Left hindlimb (tissue), 1 donor: Measurements from ENCODE around the gene FLT1.

Experiments
- DNase-seq: peaks from one replicate; pipeline ENCODE4 v3.0.0-alpha.2; 2018

The FLT1 gene

GRCh38 chr13:28338006-28338574, 156.8 kb downstream of the FLT1 start:
- peak; percentile 42 for DNase-seq

- DNase-seq = no peak
These were observed 157.5 kb downstream of the FLT1 start for GRCh38 chr13:28337166-28338005.

DNA sequence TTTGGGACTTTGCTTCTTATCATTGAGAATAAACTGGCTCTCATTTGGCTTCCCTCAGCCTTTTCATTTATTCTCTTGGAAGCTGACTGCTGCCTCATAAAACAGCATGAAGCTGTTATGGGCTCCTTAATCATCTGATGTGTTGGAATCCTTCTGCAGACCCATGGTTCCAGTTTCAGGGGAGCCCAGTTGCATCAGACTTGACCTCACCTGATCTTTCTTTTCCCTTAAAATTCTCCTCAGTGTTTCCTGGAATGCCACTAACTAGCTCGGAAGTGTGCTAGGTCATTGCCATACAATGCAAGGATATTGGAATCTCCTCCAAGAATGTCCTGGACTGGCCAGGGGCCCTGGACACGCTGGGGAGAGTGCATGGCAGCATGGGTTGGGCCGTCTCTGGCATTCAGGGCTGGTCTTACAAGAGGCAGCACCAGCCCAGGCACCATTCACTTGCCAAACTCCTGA, 158.7 kb downstream of the FLT1 start:
- DNase-seq = no peak

GRCh38 chr13:28333204-28333881, 161.6 kb downstream of the FLT1 start:
- no peak for DNase-seq

DNA sequence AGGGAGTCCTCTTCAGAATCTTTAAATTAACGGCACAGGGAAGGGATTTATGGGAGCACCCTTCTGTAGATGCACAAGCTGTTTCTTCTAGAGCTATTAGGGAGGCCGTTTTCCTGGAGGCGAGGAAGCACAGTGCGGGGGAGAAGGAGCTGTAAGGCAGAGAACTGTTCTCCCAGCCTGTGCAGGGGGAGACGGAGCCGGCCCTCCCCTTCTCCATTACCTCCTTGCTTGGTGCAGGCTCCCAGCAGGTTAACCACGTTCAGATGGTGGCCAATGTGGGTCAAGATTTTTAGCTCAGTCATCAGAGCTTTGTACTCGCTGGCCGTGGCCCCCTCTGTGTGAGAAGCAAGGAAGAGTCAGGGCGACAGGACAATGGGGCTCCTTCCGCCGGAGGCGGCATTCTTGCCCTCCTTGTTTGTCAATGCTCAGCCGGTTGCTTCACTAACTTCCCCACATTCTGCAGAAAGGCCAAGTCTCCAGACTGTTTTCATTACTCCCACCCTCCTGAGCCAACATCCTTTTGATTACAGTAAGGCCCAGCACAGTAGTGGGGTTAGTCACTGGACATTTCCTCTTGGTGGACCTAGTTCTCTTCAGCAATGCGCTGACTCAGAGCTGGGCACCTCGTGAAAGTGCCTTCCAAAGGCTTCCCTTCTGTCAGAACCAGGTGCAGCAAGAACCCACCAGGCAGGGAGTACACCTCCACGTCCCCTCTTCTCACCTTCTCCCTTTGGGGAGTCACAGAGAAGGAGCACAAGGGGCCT, 165.4 kb downstream of the FLT1 start:
- DNase-seq = no peak

- no peak for DNase-seq
These were observed 166.7 kb downstream of the FLT1 start for GRCh38 chr13:28328271-28328607.

DNA sequence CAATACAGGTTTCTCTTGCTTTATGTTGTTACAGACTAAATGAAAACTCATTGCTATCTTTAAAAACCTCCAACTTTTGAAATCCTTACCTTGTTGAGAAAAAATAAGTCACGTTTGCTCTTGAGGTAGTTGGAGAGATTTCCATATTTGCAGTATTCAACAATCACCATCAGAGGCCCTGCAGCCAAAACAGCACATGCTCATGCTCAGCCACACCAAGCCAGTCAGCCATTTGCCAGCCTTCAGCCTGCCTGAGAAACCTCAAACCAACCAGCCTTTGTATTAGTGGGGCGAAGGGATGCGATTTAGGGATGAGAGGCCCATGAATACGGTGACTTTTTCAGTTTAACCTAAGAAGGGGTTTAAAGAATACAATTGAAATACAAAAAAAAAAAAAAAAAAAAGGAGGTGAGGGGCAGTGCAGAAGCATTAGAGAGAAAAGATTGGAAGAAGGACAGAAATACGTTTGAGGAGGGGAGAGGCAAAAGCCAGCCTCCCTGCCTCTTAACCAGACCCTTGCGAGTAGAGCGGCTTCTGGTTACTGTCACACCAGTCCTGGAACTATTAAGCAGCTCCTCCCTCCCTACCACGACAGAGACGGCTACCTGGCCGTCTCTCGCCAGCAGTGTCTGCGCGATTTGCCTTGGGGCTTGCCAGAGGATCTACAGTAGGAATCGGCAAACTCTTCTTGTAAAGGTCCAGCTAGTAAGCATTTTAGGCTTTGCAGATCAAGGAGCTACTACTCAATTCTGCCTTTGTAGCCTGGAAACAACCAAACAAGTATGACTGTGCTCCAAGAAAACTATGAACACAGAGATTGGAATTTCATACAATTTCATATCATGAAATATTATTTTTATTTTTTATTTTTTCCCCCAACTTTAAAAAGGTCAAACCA, 167.3 kb downstream of the FLT1 start:
- no peak for DNase-seq

DNA sequence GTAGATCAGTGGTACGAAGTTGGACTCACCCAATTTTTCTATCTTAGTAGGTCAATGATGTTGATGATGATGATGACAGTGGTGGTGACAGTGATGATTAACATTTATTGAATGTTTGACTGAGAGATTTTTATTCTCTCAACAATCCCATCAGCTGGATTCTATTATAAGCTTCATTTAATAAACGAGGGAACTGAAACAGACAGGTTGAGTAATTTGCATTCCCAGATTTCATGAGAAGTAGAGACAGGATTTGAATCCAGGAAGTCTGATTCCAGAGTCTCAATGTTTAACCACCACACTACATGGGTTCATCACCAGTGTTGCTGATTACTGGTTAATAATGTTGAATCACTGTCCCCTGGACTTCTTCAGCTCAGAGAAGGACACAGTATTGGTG, 168.9 kb downstream of the FLT1 start:
- DNase-seq = no peak

GRCh38 chr13:28325022-28325421, 169.9 kb downstream of the FLT1 start:
- DNase-seq = no peak

- peak; percentile 42 for DNase-seq
These were observed 170.6 kb downstream of the FLT1 start for GRCh38 chr13:28324181-28324789.

DNA sequence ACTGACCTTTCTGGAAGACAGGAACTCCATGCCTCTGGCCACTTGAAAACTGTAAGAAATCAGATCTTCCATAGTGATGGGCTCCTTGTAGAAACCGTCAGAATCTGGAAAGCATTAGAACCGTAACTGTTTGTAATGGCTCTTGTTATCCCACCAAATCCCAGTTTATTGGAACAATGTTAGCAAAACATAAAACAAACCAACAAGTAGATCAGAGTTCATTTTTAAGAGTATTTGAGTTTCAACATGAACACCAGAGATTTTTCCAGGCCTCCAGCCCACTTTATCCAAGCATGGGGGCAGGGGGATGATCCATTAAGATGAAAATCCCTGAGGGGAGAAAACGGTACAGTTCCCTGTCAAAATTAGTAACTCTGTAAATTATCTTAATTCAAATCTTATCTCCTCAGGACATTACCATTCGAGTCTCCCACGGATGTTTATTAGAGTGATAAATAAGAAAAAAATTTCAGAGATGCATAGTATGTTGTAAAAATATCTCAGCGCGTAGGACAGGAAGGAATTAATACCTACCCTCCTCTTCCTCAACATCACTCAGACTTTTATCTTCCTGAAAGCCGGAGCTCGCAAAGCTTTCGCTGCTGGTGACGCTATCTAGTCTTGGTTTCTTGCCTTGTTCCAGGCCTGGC, 172.5 kb downstream of the FLT1 start:
- no peak for DNase-seq

DNA sequence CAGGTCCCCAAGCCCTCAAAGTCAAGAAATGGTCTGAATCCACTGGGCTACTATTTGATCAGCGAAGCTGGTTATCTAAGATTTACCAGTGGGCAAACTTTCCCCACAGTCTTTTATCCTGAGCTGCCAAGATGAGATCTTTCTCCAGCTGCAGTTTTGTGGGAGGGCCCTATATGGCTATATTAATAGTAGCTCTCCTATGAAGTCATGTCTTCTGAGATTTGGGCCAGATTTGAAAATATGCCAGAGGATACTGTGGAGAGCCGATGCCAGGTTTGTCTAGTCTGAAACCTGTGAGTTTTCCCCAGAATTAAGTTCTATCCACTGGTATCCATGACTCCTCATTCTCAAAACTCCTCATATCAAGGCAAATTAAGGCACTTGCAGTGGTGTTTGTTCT, 173.2 kb downstream of the FLT1 start:
- no peak for DNase-seq

DNA sequence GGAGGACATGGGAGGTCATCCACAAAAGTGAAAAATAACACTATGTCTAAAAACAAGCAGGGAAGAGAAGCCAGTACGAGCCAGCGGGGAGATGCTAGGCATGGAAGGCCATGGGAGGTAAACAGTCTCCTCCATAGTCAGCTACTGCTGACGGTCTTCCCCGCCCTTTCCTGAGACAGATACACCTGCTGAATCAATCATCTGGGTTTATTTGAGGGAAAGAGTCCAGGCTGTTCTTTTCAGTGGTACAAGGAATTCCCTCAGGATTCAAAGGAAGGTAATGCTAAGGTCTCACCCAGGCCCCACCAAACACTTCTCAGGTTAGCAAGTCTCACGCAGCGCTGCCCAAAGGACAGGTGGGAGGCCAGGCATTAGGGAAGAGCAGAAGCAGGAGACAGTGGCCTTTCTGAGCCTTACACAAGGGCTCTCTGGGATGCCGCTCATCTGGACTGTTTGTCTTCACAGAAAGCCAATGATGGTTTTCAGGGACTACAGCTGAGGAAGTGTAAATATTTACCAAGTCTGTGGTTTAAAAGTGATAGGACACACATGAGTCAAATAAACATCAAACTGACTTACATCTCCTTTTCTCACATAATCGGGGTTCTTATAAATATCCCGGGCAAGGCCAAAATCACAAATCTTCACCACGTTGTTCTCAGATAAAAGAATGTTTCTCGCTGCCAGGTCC, 173.9 kb downstream of the FLT1 start:
- no peak for DNase-seq

- no peak for DNase-seq
These were observed 174.7 kb downstream of the FLT1 start for GRCh38 chr13:28320209-28320608.

DNA sequence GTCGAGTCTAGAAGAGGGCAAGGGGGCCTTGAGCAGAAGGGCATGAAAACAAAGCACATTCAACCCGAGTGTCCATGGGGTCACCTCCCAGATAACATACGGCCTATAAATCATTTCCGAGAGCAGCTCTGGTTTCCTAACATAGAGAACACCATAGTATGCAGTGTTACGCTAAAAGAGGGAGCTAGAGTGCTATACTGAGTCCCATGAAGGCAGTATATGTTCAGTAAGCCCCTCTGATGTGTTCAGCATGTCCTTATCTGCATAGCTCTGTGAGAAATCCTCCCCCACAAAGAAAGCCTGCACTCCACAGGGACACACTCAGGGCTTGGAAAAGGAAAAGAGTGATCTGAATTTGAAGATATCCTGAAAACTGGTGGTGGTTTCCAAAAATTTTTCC, 175.4 kb downstream of the FLT1 start:
- no peak for DNase-seq

GRCh38 chr13:28318496-28318895, 176.4 kb downstream of the FLT1 start:
- DNase-seq = peak; percentile 69

DNA sequence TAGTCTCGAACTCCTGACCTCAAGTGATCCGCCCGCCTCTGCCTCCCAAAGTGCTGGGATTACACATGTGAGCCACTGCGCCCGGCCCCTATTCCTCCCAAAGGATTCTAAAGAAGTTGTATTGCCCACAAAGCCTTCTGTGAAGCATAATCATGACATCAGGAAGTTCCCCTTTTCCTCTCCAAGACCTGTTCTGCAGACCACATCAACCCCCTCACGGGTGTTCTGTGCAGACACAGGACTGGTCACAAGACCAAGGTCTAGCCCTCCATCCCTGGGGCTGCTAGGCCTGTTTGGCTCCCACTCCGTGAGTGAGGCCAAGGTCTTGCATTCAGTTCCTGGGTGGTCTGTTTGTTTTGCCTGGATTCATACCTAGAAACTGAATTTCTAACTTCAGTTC, 178.1 kb downstream of the FLT1 start:
- no peak for DNase-seq

DNA sequence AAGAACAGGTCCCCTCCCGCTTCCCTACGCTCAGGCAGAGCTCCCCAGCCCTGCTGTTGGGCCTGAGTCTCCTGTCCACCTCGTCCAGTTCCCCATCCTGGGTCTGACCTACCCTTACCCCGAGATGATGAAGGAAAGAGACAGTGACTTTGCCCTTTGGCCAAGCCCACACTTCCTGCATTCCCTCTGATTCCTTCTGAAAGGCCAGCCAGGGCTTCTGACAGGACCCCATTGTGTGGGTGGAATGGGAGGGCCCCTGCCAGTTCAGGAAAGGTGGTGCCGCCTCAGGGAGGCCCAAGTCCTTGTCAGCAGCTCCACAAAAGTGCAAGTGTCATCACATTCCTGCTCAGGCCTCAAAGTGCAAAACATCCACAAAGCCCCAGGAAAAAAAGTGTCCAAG, 178.8 kb downstream of the FLT1 start:
- DNase-seq = peak; percentile 41

DNA sequence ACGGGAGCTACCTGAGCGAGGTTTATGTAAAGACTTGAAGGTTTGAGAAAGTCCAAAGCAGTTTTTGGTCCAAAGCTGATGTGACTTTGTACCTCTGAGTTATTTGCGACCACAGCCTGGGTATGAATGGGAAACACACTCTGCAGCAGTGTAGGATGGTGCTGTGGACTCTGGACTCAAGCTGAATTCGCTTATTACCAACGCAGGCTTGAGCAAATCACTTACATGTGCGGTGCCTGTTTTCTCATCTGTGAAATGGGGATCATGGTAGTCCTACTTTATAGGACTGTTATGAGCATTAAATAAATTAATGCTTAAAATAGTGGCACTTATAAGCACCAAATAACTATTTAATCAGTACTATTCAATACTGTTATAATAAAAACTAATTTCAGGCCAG, 180.0 kb downstream of the FLT1 start:
- DNase-seq = no peak

GRCh38 chr13:28313579-28313978, 181.3 kb downstream of the FLT1 start:
- no peak for DNase-seq

DNA sequence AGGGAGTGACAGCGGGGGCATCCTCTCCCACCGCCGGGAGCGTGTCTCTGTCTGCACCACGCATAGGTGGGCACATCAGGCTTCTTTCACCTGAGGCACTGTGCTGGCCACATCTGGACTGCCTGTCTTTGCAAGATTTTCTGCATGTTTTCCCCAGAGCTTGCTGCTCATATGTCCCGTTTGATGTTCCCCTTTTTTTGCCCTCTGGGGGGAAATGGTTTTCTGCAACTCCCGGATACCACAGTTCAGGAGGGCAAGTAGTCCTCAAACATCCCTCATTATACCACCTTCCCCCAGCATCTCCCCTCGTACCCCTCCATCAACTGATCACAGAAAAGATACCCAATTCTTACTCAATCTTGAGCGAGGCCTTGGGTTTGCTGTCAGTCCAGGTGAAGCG, 188.6 kb downstream of the FLT1 start:
- DNase-seq = no peak
